Erythroblast (primary cell): ENCODE data around the gene DCP1B.

ENCODE experiments used
- DNase-seq, 2 experiments: peaks; one replicate each; lab custom pipeline; 2025; lab: John Stamatoyannopoulos, UW
- GATA1 ChIP-seq: IDR thresholded peaks from 2 replicates; pipeline ENCODE4 v1.6.1; 2011; ENCODE audit warnings: low read depth, mild to moderate bottlenecking, control low read depth, low read length, moderate library complexity
- POLR2A ChIP-seq: IDR thresholded peaks from 2 replicates; pipeline ENCODE4 v1.6.1; 2011; ENCODE audit warnings: mild to moderate bottlenecking, low read length

DCP1B gene

DNA sequence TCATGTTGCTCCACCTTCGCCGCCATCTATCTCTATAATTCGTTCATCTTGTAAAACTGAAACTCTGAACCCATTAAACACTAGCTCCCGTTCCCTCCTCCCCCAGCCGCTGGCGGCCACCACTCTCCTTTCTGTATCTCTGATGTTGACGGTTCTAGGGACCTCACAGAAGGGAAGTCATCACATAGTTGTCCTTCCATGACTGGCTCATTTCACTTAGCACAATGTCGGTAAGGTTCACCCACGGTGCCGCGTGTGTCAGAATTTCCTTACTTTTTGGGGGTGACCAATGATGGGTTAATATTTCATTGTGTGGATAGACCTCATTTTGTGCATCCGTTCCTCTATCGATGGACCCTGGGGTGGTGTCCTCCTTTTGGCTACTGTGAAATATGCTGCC, 83.8 kb downstream of the DCP1B start:
- no peak for TF ChIP-seq POLR2A
- no peak for TF ChIP-seq GATA1
- DNase-seq, result no peak

DNA sequence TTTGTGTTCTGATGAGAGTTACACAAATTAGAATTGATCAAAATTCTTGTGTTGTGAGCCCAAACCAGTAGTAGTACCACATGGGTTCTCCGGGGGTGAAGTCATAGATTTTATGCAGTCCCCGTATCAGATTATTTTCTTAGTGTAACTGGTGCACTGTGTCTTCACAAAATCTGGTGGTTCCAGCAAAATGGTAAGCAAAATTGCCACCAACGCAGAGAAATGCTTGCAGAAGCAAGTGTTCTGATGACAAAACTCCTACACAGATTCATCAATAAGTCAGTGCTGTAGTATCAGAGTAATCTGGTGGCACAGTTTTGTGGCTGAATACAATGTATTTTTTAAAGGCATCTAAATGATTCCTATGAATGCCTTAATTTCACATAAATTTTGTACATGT, 84.5 kb downstream of the DCP1B start:
- no peak for DNase-seq
- TF ChIP-seq GATA1 (no peak), POLR2A (no peak)

DNA sequence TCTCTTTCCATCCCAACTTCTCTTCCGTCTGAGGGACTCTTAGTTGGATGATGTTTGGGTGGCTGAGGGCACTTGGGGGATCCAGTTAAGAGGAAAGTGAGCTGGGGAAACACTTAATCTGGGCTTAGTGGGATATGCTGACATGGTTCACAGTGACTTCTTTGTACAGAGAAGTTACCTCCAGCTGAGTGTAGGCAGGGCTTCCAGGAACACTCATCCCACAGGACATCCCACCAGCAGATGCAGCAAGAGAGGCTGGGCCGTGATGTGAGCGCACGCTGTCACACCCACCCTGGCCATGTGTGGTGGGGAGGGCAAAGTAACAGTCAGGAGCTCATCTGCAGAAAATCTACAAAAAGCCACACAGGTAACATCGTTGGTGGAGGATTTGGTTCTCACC, 85.0 kb downstream of the DCP1B start:
- no peak for DNase-seq
- TF ChIP-seq POLR2A (no peak), GATA1 (no peak)

GRCh38 chr12:1918884-1919236, 85.4 kb downstream of the DCP1B start:
- no peak for DNase-seq

GRCh38 chr12:1918081-1918883, 86.0 kb downstream of the DCP1B start, which contains the start of gene CACNA2D4:
CACNA2D4 (minus strand) TSS chr12:1918652; CDS start chr12:1918473, 179 bp downstream.
- peak; percentile 37 for TF ChIP-seq POLR2A
- no peak for TF ChIP-seq GATA1
- DNase-seq, result peak; percentile 50 to 70

More at GRCh38 chr12:1918884-1919236, 85.4 kb downstream of the DCP1B start:
- TF ChIP-seq GATA1, result no peak
- no peak for TF ChIP-seq POLR2A

DNA sequence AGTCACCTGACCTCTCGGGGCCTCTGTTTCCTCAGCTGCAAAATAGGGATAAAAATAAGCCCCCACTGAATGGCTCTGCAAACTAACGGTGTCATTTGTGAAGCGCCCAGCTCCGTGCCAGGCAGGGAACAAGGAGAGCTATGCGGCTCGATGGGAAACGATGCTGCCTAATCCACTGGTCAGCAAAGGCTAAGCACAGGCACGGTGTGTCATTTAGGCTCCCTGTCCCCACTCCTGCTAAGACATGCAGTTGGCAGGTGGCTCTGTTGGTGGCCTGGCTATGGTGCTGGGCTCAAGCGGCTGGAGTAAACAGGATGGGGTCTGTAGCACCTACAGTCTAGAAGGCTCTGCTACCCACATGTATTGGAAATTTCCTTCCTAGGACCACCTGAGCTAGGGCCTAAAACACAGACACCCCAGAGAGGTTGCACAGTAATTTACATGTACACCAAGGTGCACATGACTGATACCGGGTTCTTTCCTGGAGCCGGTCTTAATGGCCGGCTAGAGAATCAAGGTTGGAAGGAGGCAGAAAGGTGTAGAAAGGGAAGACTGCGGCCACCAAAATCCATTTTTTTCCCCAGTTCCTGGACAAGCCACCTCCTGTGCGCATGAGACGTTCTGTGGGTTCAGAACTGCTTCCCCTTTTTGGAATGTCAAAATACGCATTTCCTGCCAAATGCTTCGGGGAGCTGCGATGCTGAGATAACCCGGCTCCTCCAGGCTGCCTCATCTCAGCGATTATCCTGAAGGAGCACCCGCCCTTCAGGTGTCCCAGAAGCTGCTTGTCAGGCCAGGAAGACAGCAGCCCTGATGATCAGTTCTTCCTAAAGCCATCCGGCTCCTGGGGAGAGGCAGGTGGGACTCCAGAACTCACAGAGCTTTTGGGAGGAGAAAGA, 86.8 kb downstream of the DCP1B start:
- DNase-seq, result peak; percentile 71 to 78
- TF ChIP-seq GATA1 (no peak), POLR2A (peak; percentile 68)

- peak; percentile 93 to 94 for DNase-seq
- peak; percentile 51 for TF ChIP-seq POLR2A
- TF ChIP-seq GATA1, result peak; percentile 14
These were observed 87.7 kb downstream of the DCP1B start for GRCh38 chr12:1916371-1917171.

DNA sequence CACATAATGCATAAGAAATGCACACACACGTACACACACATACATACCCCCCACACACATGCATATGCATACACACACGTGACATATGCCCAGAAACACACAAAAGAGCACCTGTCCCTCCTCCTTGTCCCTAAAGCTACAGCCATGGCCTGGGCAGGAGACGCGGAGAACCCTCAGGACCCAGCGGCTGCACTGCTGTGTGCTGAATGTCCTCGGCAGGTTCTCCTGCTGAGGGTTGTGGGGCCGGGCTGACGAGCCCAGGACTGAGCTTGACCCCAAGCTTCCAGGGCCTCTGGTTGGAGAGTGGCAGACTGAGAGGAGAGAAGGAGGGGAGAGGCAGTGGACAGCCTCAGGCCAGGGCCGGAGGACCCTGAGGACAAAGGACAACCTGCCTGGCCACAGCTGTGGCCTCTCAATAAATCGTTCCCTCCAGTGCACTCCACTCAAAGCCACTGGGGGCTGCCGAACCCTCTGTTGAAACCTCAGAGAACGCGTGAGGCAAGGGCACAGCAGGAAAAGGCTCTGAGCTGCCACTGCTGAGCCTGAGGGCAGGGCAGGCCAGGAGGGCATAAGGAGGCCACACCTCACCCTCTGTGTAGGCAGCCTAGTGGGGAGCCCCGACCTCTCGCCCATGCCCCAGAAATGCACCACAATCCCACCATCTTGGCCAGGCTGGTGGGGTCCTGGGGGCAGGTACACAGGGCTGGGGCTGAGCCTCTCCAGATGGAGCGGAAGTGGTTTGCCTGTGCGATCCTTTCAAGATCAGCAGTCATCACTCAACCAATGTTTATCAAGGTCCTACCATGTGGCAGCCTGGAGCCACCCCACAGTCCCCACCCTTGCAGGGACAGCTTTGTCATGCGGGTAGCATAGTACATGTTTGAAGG, 88.9 kb downstream of the DCP1B start:
- peak; percentile 88 to 92 for DNase-seq
- TF ChIP-seq POLR2A (peak; percentile 64), GATA1 (no peak)

DNA sequence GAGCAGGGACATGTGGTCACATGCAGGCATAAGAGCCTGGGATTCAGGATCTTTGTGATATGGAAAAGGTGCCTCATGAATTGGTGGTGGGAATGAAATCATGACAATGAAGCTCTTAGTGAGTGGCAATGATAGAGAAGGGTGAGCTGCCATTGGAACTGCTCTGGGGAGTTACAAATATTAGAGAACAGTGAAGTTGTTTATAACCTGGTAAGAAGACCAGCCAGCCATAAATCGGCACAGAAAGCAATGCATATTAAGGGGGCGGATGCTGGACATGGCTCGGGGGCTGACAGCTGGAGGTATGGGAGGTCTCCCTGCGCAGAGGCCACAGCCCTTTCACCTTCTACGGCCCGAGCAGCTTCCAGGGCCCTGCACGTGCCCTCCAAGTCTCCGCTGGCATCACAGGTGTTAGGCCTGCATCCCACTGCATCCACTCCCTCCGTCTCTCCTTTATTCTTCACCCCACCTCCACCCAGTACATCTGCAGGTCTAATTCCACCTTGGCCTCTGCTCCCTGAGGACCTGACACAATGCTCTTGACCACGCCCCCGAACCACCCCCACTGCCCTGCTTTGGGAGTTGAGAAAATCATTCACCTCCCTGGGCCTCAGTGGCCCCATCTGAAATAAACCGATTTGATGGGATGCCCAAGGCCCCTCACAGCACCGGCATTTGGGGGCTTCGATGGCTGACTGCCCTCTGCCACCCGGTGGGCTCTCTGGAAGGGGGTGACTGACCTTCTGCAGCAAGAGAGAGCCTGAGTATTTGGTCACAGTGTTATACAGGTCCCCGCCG, 89.9 kb downstream of the DCP1B start:
- TF ChIP-seq POLR2A, result no peak
- no peak for TF ChIP-seq GATA1
- no peak for DNase-seq

GRCh38 chr12:1913377-1914113, 90.7 kb downstream of the DCP1B start:
- TF ChIP-seq GATA1 (no peak), POLR2A (no peak)
- no peak for DNase-seq

GRCh38 chr12:1912580-1913376, 91.5 kb downstream of the DCP1B start:
- no peak for TF ChIP-seq POLR2A
- no peak for DNase-seq
